ENCODE measurements around the gene ARRDC1. TPM values are rescaled to one million over a fixed set of nuclear protein-coding genes. Genes with fewer than 3 reads are reported as not detected.

ARRDC1 gene
- total RNA-seq, 1 experiment from 2014 or later: 32.6 TPM

GRCh38 chr9:137632230-137633161 is 27.0 kb downstream of the ARRDC1 start:
- no peak for DNase-seq (ENCODE audit: extremely low read depth, low read depth)

GRCh38 chr9:137634016-137634415 is 28.5 kb downstream of the ARRDC1 start:
- no peak for DNase-seq (ENCODE audit: extremely low read depth, low read depth)

- DNase-seq (ENCODE audit: extremely low read depth, low read depth): no peak
These were observed 33.2 kb downstream of the ARRDC1 start for GRCh38 chr9:137638680-137639079.

DNA sequence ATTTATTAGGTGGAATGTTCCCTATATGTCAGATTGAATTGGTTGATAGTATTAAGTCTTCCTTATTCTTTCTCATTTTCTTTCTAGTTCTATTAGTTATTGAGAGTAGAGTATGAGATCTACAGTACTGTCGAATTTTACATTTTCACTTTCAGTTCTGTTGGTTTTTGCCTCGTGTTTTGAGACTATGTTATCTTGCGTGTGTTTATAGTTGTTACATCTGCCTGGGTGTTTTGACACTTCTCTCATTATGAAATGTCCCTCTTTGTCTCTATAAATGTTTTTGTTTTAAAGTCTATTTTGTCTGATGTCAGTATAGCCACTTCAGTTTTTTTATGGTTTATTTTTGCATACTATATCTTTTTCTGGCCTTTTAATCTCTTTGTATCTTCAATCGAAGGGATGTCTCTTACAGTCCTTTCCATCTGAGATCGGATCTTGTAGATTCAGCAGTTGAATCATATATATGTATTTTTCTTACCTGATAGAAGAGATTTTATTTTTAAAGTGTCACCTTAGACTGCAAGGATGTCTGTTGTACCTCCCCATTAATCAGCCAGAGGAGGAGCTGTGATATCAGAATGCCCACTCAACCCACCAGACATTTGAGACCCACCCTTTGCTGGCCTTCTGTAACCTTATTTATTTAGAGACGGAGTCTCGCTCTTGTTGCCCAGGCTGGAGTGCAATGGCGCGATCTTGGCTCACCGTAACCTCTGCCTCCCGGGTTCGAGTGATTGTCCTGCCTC is 34.0 kb downstream of the ARRDC1 start:
- DNase-seq (ENCODE audit: extremely low read depth, low read depth): no peak

DNA sequence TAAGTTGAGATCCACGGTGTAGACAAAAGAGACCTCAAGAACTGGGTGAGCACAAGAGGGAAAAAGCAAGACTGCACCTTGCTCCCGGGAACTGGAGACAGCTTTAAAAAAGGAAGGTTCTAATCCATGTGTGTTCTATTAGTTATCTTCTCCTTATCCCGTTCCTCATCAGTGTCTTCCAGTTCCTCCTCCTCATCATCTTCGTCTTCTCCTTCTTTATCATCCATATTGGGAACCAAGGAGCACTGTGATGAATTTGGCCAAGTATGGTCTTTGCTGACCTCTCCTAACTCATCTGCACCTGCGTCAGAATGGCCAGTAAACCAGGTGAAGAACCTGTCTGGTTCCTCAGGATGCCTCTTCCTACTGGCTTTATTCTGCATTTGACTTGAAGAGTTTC is 35.4 kb downstream of the ARRDC1 start:
- no peak for DNase-seq (ENCODE audit: extremely low read depth, low read depth)

- DNase-seq (ENCODE audit: extremely low read depth, low read depth): no peak
These were observed 36.7 kb downstream of the ARRDC1 start for GRCh38 chr9:137642118-137642601.

GRCh38 chr9:137642892-137643291 is 37.4 kb downstream of the ARRDC1 start:
- DNase-seq (ENCODE audit: extremely low read depth, low read depth): no peak

GRCh38 chr9:137643921-137644320 is 38.4 kb downstream of the ARRDC1 start:
- DNase-seq (ENCODE audit: extremely low read depth, low read depth): no peak

- DNase-seq (ENCODE audit: extremely low read depth, low read depth): no peak
These were observed 39.7 kb downstream of the ARRDC1 start for GRCh38 chr9:137645211-137645610.

- no peak for DNase-seq (ENCODE audit: extremely low read depth, low read depth)
These were observed 40.9 kb downstream of the ARRDC1 start for GRCh38 chr9:137646341-137646740.

- no peak for DNase-seq (ENCODE audit: extremely low read depth, low read depth)
These were observed 41.7 kb downstream of the ARRDC1 start for GRCh38 chr9:137647096-137647714.

DNA sequence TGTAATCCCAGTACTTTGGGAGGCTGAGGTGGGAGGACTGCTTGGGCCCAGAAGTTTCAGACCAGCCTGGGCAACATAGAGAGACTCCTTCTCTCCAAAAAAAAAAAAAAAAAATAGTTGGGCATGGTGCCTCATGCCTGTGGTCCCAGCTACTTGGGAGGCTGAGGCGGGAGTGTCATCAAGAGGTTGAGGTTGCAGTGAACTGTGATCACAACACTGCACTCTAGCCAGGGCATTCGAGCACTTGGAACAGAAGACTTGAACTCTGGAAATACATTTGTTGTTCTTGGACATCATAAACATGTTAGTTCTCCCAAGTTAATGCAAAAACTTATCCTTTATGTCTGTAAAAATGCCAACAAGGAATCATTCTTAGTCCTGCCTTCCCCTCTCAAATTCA is 42.9 kb downstream of the ARRDC1 start:
- no peak for DNase-seq (ENCODE audit: extremely low read depth, low read depth)

GRCh38 chr9:137649553-137649952 is 44.1 kb downstream of the ARRDC1 start:
- no peak for DNase-seq (ENCODE audit: extremely low read depth, low read depth)

- no peak for DNase-seq (ENCODE audit: extremely low read depth, low read depth)
These were observed 44.8 kb downstream of the ARRDC1 start for GRCh38 chr9:137650259-137650658.

- no peak for DNase-seq (ENCODE audit: extremely low read depth, low read depth)
These were observed 45.3 kb downstream of the ARRDC1 start for GRCh38 chr9:137650779-137651178.

DNA sequence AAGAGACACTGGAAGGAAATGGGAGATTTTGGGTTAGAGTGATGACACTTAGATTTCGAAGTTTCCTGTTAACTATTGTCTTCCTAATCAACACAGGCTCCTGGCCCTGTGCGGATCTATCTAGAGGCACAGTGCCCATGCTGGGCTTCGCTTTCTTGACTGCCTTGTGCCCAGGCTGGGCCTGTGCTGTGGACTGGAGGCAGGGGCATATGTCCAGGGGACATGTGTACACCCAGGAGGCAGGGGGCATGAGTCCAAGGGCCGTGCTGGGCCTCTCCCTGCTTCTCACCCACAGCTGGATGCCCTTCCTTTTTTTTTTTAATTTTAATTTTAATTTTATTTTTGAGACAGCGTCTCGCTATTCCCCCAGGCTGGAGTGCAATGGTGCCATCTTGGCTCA is 50.9 kb downstream of the ARRDC1 start:
- no peak for DNase-seq (ENCODE audit: extremely low read depth, low read depth)

DNA sequence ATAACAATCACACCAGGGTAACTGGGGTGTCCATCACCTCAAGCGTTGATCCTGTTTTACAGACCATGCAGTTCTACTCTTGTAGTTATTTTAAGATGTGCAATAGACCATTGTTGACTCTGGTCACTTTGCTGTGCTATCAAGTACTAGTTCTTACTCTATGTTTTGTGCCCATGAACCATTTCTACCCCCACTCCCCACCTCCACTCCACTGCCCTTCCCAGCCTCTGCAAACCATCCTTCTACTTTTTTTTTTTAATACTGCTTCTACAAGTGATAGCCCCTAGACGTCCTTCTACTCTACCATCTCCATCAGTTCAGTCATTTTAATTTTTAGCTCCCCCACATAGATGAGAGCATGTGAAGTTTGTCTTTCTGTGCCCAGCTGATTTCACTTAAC is 52.1 kb downstream of the ARRDC1 start:
- DNase-seq (ENCODE audit: extremely low read depth, low read depth): no peak

DNA sequence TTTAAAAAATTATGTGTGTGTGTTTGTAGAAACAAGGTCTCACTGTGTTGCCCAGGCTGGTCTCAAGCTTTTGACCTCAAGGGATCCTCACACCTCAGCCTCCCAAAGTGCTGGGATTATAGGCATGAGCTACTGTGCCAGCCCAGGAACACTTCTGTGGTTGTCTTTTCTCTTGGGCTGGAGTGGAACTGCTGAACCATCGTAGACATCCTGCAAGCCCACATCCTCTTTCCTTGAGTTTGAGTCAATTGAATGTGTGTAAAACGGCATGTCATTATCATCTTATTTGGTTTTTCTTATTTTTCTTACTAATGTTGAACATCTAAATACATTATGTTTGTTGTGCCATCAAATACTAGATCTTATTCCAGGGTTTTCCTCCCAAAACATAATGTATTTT is 53.3 kb downstream of the ARRDC1 start:
- no peak for DNase-seq (ENCODE audit: extremely low read depth, low read depth)

DNA sequence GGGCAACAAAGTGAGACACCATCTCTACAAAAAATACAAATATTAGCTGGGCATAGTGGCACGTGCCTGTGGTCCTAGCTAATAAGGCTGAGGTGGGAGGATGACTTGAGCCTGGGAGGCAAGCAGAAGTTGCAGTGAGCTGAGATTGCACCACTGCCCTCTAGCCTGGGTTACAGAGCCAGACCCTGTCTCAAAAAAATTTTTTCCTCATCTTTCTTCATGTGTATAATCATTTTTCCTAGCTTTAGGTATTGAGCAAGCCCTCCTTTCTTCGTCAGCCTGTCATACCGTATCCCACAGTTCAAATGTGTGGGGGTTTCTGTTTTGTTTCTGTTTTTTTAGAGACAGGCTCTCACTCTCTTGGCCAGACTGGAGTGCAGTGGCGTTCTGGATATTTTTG is 54.7 kb downstream of the ARRDC1 start:
- DNase-seq (ENCODE audit: extremely low read depth, low read depth): no peak

GRCh38 chr9:137663584-137663983 is 58.1 kb downstream of the ARRDC1 start:
- no peak for DNase-seq (ENCODE audit: extremely low read depth, low read depth)

GRCh38 chr9:137664676-137665075 is 59.2 kb downstream of the ARRDC1 start:
- DNase-seq (ENCODE audit: extremely low read depth, low read depth): no peak

All from NCI-H460 (cell line).